GM19324 (cell line): Measurements from ENCODE around the gene POT1.
"Not testable (repeated sequence)": the region's sequence is repeated elsewhere in the genome, so short reads cannot be mapped to it uniquely, and the experiment has no call there.

Experiments used
- ATAC-seq: cut with Tn5 transposase; IDR thresholded peaks from one replicate; pipeline ENCODE4 v1.9.1; 2021; ENCODE audit warnings: mild to moderate bottlenecking, moderate library complexity; ENCODE audit not compliant: unreplicated experiment, low FRiP score

Gene POT1

GRCh38 chr7:124929467-124930172 is at the start of gene POT1:
Gene POT1, minus strand, starts transcription at chr7:124929825. Its CDS starts 32,652 bp downstream, at chr7:124897173.
- peak; percentile 100 for ATAC-seq

GRCh38 chr7:124975131-124975530 is 45.5 kb upstream of the POT1 start:
- ATAC-seq = not testable (repeated sequence)

- no peak for ATAC-seq
Measured at GRCh38 chr7:124965553-124965952, 35.9 kb upstream of the POT1 start.

DNA sequence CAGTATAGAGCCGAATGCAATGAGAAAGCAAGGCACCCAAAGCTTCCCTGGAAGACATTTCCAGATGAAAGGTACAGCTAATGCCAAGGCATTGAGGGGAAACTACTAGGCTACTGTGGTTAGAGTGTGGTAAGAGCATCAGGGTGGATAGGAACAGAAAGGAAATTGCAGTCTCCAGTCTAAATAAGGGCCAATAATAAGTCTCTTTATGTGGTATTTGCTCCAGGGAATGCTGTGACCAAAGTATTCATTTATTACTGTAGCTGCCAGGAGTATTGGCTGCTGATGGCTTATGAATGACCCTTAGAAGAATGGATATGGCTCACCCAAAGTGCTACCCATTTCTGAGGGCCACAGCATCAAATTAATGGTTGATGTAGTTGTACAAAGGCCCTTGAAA is 30.1 kb upstream of the POT1 start:
- ATAC-seq = no peak

GRCh38 chr7:124957952-124958351 is 28.3 kb upstream of the POT1 start:
- not testable (repeated sequence) for ATAC-seq

DNA sequence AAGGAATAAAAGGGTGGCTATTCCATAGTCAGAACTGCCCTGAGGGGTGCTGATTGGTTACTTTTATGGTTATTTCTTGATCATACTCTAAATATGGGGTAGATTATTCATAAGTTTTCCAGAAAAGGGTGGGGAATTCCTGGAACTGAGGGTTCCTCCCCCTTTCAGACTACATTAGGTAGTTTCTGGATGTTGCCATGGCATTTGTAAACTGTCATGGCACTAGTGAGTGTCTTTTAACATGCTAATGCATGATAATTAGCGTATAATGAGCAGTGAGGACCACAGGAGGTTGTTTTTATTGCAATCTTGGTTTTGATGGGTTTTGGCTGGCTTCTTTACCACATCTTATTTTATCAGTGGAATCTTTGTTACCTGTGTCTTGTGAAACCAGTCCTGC is 26.5 kb upstream of the POT1 start:
- ATAC-seq = no peak

GRCh38 chr7:124954790-124955189 is 25.2 kb upstream of the POT1 start:
- ATAC-seq = no peak

DNA sequence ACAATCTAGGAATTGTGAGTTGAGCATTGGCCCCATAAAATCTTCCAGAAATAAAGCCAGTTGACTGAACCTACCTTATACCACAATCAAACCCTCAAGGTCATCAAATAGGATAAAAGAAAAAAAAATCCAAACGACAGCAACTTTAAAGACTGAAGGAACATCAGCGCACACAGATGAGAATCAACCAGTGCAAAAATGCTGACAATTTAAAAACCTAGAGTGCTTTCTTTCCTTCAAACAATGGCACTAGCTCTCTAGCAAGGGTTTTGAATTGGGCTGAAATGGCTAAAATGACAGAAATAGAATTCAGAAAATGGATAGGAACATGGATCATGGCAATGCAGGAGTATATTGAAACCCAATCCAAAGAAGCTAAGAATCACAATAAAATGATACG is 16.1 kb upstream of the POT1 start:
- no peak for ATAC-seq

DNA sequence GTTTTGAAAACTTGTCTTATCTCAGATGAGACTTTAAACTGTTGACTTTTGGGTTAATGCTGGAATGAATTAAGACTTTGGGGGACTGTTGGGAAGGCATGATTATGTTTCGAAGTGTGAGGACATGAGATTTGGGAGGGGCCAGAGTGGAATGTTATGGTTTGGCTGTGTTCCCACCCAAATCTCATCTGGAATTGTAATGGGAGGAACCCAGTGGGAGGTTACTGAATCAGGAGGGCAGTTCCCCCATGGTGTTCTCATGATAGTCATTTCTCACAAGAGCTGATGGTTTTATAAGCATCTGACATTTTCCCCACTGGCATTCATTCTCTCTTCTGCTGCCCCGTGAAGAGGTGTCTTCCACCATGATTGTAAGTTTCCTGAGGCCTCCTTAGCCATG is 13.8 kb upstream of the POT1 start:
- no peak for ATAC-seq

- no peak for ATAC-seq
Measured at GRCh38 chr7:124942399-124942798, 12.8 kb upstream of the POT1 start.

GRCh38 chr7:124940306-124940705 is 10.7 kb upstream of the POT1 start:
- no peak for ATAC-seq

DNA sequence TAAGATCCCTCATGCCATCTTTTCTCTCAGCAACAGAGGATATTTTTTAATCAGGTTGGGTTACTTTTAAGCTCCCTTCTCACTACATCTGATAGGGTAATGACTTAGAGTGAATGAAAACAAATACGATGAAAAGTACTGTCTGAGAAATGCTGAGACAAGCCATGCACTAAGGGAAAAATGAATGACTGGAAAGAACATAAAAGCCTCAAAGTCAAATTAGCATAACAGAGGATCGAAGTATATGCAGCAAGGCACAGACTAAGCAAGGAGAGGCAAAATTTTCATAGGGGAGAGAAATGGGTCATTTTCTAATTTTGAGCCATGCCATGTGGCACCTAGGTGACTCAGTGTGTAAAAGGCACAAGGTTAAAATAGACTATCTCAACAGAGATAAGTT is 8.5 kb upstream of the POT1 start:
- ATAC-seq = no peak

GRCh38 chr7:124937076-124937475 is 7.5 kb upstream of the POT1 start:
- ATAC-seq = no peak

- no peak for ATAC-seq
Measured at GRCh38 chr7:124934841-124935240, 5.2 kb upstream of the POT1 start.

- no peak for ATAC-seq
Measured at GRCh38 chr7:124930655-124931597, 1.3 kb upstream of the POT1 start.

GRCh38 chr7:124930173-124930623 is 573 bp upstream of the POT1 start:
- no peak for ATAC-seq

- ATAC-seq = no peak
Measured at GRCh38 chr7:124924906-124925305, 4.7 kb downstream of the POT1 start.

DNA sequence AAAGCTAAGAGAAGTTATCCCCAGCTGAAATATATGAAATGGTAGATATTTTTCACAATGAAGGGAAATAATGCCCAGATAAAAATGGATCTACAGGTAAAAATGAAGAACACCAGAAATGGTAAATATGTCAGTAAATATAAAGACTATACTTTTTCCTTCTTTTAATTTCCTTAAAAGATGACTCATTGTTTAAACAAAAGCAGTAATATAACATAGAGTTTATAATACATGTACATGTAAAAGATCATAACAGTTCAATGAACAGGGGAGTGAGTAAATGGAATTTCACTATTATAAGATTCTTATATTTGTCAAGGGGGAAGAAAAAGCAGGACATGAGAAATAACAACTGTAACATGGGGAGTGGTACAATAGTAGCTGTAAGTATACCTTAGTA is 7.4 kb downstream of the POT1 start:
- ATAC-seq = no peak

DNA sequence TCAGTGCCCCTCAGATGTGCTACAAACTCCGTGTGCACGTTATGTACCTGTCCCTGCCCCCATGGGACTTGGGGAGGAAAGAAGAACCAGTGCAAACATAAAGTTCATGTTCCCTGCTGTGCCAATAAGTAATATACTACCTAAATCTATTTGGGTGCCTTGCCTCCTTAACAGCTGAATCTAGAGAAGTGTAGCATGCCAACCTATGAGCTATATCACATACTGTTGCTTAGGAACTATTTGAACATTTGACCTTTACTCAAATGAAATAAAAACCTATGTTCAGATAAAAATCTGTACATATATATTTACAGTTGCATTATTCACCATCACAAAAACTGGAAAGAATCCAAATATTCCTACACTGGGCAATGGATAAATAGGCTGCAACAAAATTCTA is 9.8 kb downstream of the POT1 start:
- no peak for ATAC-seq

DNA sequence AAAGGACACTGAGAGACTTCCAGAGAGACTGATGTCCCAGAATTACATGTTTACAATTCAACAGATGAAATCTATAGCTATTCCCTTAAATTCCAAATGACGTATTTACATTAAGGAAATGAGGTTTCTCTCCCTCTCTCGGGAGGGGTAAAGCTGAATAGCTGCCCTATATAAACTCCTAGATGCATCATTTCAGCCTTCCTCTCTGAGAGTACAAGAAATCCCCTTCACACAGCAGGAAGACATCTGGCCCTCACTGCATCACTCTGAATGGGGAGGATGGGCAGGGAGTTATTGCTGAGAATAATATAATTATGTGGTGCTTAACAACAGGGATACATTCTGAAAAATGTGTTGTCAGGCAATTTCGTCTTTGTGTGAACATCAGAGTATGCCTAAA is 11.0 kb downstream of the POT1 start:
- no peak for ATAC-seq

DNA sequence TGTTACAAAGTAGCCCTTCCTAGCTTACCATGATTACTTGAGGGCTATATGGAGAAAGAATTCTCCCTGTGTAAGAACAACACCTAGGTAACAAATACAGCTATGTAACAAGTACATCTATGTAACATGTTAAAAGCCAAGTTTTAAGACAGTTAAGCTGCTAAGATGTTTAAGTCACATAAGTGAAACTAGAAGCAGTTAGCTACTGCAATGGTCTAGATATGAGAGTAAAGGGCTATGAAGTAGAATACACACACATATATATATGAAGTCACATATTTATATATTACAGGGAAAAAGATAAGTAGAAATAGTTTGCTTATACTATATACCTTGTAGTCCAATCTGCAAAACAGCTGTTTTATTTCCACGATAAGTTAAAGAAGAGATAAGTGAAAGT is 14.4 kb downstream of the POT1 start:
- ATAC-seq = peak; percentile 44

DNA sequence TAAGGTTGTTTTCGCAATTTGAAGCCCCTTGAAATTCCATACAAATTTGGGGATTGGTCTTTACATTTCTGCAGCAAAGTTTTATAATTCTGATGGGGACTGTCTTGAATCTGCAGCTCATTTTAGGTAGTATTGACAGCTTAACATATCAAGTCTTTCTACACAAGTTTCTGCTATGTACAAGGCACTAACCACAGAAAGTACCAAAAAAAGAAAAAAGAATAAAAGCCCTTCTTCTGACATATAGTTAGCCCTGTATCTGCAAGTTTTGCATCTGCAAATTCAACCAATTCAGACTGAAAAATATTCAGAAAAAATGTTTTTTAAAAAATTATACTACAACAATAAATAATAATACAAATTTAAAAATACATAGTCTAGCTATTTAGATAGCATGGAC is 15.3 kb downstream of the POT1 start:
- ATAC-seq = peak; percentile 55
